GM23338 (cell line): ENCODE results near the gene MAGED2. TPM values are rescaled to one million over a fixed set of nuclear protein-coding genes. Genes with fewer than 3 reads are reported as not detected.

Experiments used
- ATAC-seq: fragments of 200-7000 bp; cut with Tn5 transposase; 3 replicates; pipeline ENCODE4 v1.9.1; 2020
- DNase-seq: peaks from one replicate; pipeline ENCODE4 v3.0.0-alpha.2; 2015; ENCODE audit warnings: low spot score
- H2AFZ ChIP-seq: fragments of 200-600 bp; sonication (generic); 2 replicates; pipeline ENCODE4 v1.8.0; 2016; ENCODE audit warnings: antibody characterized with exemption, mild to moderate bottlenecking, moderate library complexity
- H3F3A ChIP-seq: fragments of 200-600 bp; sonication (generic); replicated peaks from 2 replicates; pipeline ENCODE4 v1.8.0; 2017; ENCODE audit warnings: antibody characterized with exemption, mixed run types, low read depth
- H3K27ac ChIP-seq: fragments of 200-600 bp; sonication (generic); 2 replicates; pipeline ENCODE4 v1.6.1; 2016; ENCODE audit warnings: low read depth
- H3K27me3 ChIP-seq: fragments of 200-600 bp; sonication (generic); 2 replicates; pipeline ENCODE4 v1.8.0; 2016; ENCODE audit warnings: mild to moderate bottlenecking, mixed run types, moderate library complexity; ENCODE audit not compliant: insufficient read depth
- H3K36me3 ChIP-seq: fragments of 200-600 bp; sonication (generic); 2 replicates; pipeline ENCODE4 v1.8.0; 2016; ENCODE audit warnings: mild to moderate bottlenecking; ENCODE audit not compliant: insufficient read depth
- H3K4me1 ChIP-seq: fragments of 200-600 bp; sonication (generic); 2 replicates; pipeline ENCODE4 v1.8.0; 2016; ENCODE audit warnings: mild to moderate bottlenecking, moderate library complexity; ENCODE audit not compliant: insufficient read depth
- H3K4me2 ChIP-seq: fragments of 200-600 bp; sonication (generic); 2 replicates; pipeline ENCODE4 v1.7.1; 2017; ENCODE audit warnings: mixed run types
- H3K4me3 ChIP-seq: fragments of 200-600 bp; sonication (generic); 2 replicates; pipeline ENCODE4 v1.6.1; 2016; ENCODE audit warnings: mixed run types
- H3K79me2 ChIP-seq: fragments of 200-600 bp; sonication (generic); replicated peaks from 2 replicates; pipeline ENCODE4 v1.8.0; 2017; ENCODE audit warnings: mild to moderate bottlenecking; ENCODE audit not compliant: insufficient read depth
- H3K9me2 ChIP-seq: fragments of 200-600 bp; sonication (generic); 2 replicates; pipeline ENCODE4 v1.8.0; 2017; ENCODE audit not compliant: insufficient read depth
- H4K20me1 ChIP-seq: fragments of 200-600 bp; sonication (generic); replicated peaks from 2 replicates; pipeline ENCODE4 v1.8.0; 2017; ENCODE audit warnings: mild to moderate bottlenecking; ENCODE audit not compliant: insufficient read depth
- H3K27ac Mint-ChIP-seq: 2 replicates; pipeline ENCODE4 v1.8.0; 2020; ENCODE audit warnings: inconsistent platforms, mild to moderate bottlenecking, moderate library complexity, mixed read lengths
- H3K27me3 Mint-ChIP-seq: 3 replicates; pipeline ENCODE4 v1.8.0; 2022; ENCODE audit warnings: low read depth, mild to moderate bottlenecking, moderate library complexity, mixed read lengths, inconsistent platforms; ENCODE audit not compliant: insufficient read depth, poor library complexity
- H3K36me3 Mint-ChIP-seq: 3 replicates; pipeline ENCODE4 v1.8.0; 2021; ENCODE audit warnings: low read depth, mild to moderate bottlenecking, inconsistent platforms, moderate library complexity, mixed read lengths
- H3K4me1 Mint-ChIP-seq: 3 replicates; pipeline ENCODE4 v1.8.0; 2020; ENCODE audit warnings: mild to moderate bottlenecking, inconsistent platforms, mixed read lengths
- H3K4me3 Mint-ChIP-seq: 3 replicates; pipeline ENCODE4 v1.8.0; 2021; ENCODE audit warnings: moderate library complexity, mild to moderate bottlenecking, inconsistent platforms, mixed read lengths
- H3K9me3 Mint-ChIP-seq: 3 replicates; pipeline ENCODE4 v1.8.0; 2020; ENCODE audit warnings: moderate library complexity, mild to moderate bottlenecking, inconsistent platforms, mixed read lengths
- CREB1 ChIP-seq: fragments of 250-450 bp; sonication (Bioruptor Pico); IDR thresholded peaks from 2 replicates; pipeline ENCODE4 v1.5.0; 2020; ENCODE audit warnings: low read depth, mild to moderate bottlenecking, moderate library complexity
- EZH2 ChIP-seq: fragments of 200-600 bp; sonication (generic); IDR thresholded peaks from one replicate; pipeline ENCODE4 v1.8.0; 2017; ENCODE audit warnings: antibody characterized with exemption, mild to moderate bottlenecking, low read depth; ENCODE audit not compliant: unreplicated experiment
- EZH2phosphoT487 ChIP-seq: fragments of 200-600 bp; sonication (generic); IDR thresholded peaks from one replicate; pipeline ENCODE4 v1.8.1; 2018; ENCODE audit warnings: antibody characterized with exemption; ENCODE audit not compliant: unreplicated experiment
- JUNB ChIP-seq: IDR thresholded peaks from one replicate; pipeline ENCODE4 v1.6.1; 2016; ENCODE audit warnings: antibody characterized with exemption; ENCODE audit not compliant: unreplicated experiment
- NANOG ChIP-seq: IDR thresholded peaks from 2 replicates; pipeline ENCODE4 v1.6.1; 2016; ENCODE audit warnings: antibody characterized with exemption, borderline replicate concordance
- POLR2AphosphoS5 ChIP-seq: IDR thresholded peaks from 2 replicates; pipeline ENCODE4 v1.6.1; 2016; ENCODE audit warnings: antibody characterized with exemption, low read depth
- STAT1 ChIP-seq: IDR thresholded peaks from one replicate; pipeline ENCODE4 v1.6.1; 2016; ENCODE audit warnings: antibody characterized with exemption; ENCODE audit not compliant: unreplicated experiment
- ZNF114 ChIP-seq: fragments of 250-450 bp; sonication (Bioruptor Pico); IDR thresholded peaks from 2 replicates; pipeline ENCODE4 v1.5.0; 2020; ENCODE audit warnings: mild to moderate bottlenecking, moderate library complexity
- ZNF331 ChIP-seq: fragments of 250-450 bp; sonication (Bioruptor Pico); IDR thresholded peaks from 2 replicates; pipeline ENCODE4 v1.5.0; 2020; ENCODE audit warnings: low read depth, mild to moderate bottlenecking, moderate library complexity
- ZNF462 ChIP-seq: fragments of 250-450 bp; sonication (Bioruptor Pico); IDR thresholded peaks from 2 replicates; pipeline ENCODE4 v1.5.0; 2020; ENCODE audit warnings: mild to moderate bottlenecking, moderate library complexity
- polyA plus RNA-seq: library from polyadenylated mRNA; unstranded; fragments of >200 nt; fragmentation: Nextera tagmentation; extraction: Ambion mirVana; gene quantifications from 2 replicates; pipeline ENCODE4 v1.2.1, GENCODE V29; 2016
- total RNA-seq: library from RNA; depleted of rRNA; stranded (reverse); fragments of >200 nt; shearing (Covaris generic); gene quantifications from 2 replicates; pipeline ENCODE4 v1.2.3, GENCODE V29; 2014
- TF ChIP-seq, protein P1 (sequence below): IDR thresholded peaks from 2 replicates; pipeline ENCODE4 v1.6.1; 2016; ENCODE audit warnings: antibody characterized with exemption
- TF ChIP-seq, protein P2 (sequence below), 2 experiments: fragments of 200-600 bp in 1 of 2; sonication (generic) in 1 of 2; conservative IDR thresholded peaks; 2 replicates each; pipeline versions ENCODE4 v1.5.1 to v1.6.1; 2016 to 2017; ENCODE audit warnings: antibody characterized with exemption in 2 of 2, low read depth in 2 of 2, mild to moderate bottlenecking in 2 of 2, moderate library complexity in 1 of 2
- TF ChIP-seq, protein P3 (sequence below): IDR thresholded peaks from one replicate; pipeline ENCODE4 v1.6.1; 2018; ENCODE audit warnings: antibody characterized with exemption; ENCODE audit not compliant: unreplicated experiment

MAGED2 gene
- total and polyA plus RNA-seq, 2 experiments from 2014 or later = 96.7 to 203 TPM

- Histone ChIP-seq H3K4me2 (no peak overlapping the region), H3K9me2 (no peaks in the 10 kb centered on the region), H3F3A (no peaks in the 10 kb centered on the region), H3K27ac (no peak overlapping the region), H3K79me2 (no peaks in the 10 kb centered on the region), H3K27me3 (no peaks in the 10 kb centered on the region), H3K4me1 (no peaks in the 10 kb centered on the region), H2AFZ (no peak overlapping the region), H3K4me3 (no peak overlapping the region), H3K36me3 (peaks cover 3% of the 10 kb centered on the region; the same call in 1 of the 2 replicates), H4K20me1 (no peaks in the 10 kb centered on the region)
- no peak for DNase-seq
- H3K4me3 Mint-ChIP-seq = no peak overlapping the region
- no peak overlapping the region for H3K27ac Mint-ChIP-seq
- H3K4me1 Mint-ChIP-seq = no peaks in the 10 kb centered on the region; the same call in 2 of the 3 replicates
- TF ChIP-seq ZNF331 (CRISPR knock-in tag) (no peak), ZNF462 (no peak), CREB1 (no peak), JUNB (no peak), EZH2phosphoT487 (no peak), STAT1 (no peak), POLR2AphosphoS5 (no peak), NANOG (no peak), EZH2 (no peak), ZNF114 (CRISPR knock-in tag) (no peak)
- TF ChIP-seq, protein P1, sequence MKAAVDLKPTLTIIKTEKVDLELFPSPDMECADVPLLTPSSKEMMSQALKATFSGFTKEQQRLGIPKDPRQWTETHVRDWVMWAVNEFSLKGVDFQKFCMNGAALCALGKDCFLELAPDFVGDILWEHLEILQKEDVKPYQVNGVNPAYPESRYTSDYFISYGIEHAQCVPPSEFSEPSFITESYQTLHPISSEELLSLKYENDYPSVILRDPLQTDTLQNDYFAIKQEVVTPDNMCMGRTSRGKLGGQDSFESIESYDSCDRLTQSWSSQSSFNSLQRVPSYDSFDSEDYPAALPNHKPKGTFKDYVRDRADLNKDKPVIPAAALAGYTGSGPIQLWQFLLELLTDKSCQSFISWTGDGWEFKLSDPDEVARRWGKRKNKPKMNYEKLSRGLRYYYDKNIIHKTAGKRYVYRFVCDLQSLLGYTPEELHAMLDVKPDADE = no peak
- TF ChIP-seq, protein P2, sequence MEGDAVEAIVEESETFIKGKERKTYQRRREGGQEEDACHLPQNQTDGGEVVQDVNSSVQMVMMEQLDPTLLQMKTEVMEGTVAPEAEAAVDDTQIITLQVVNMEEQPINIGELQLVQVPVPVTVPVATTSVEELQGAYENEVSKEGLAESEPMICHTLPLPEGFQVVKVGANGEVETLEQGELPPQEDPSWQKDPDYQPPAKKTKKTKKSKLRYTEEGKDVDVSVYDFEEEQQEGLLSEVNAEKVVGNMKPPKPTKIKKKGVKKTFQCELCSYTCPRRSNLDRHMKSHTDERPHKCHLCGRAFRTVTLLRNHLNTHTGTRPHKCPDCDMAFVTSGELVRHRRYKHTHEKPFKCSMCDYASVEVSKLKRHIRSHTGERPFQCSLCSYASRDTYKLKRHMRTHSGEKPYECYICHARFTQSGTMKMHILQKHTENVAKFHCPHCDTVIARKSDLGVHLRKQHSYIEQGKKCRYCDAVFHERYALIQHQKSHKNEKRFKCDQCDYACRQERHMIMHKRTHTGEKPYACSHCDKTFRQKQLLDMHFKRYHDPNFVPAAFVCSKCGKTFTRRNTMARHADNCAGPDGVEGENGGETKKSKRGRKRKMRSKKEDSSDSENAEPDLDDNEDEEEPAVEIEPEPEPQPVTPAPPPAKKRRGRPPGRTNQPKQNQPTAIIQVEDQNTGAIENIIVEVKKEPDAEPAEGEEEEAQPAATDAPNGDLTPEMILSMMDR (conservative IDR thresholded peaks at IDR 0.05; ENCODE audit: low read depth in 2 of 2) = no peak
- TF ChIP-seq, protein P3, sequence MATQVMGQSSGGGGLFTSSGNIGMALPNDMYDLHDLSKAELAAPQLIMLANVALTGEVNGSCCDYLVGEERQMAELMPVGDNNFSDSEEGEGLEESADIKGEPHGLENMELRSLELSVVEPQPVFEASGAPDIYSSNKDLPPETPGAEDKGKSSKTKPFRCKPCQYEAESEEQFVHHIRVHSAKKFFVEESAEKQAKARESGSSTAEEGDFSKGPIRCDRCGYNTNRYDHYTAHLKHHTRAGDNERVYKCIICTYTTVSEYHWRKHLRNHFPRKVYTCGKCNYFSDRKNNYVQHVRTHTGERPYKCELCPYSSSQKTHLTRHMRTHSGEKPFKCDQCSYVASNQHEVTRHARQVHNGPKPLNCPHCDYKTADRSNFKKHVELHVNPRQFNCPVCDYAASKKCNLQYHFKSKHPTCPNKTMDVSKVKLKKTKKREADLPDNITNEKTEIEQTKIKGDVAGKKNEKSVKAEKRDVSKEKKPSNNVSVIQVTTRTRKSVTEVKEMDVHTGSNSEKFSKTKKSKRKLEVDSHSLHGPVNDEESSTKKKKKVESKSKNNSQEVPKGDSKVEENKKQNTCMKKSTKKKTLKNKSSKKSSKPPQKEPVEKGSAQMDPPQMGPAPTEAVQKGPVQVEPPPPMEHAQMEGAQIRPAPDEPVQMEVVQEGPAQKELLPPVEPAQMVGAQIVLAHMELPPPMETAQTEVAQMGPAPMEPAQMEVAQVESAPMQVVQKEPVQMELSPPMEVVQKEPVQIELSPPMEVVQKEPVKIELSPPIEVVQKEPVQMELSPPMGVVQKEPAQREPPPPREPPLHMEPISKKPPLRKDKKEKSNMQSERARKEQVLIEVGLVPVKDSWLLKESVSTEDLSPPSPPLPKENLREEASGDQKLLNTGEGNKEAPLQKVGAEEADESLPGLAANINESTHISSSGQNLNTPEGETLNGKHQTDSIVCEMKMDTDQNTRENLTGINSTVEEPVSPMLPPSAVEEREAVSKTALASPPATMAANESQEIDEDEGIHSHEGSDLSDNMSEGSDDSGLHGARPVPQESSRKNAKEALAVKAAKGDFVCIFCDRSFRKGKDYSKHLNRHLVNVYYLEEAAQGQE = no peak
- peaks cover 6% of the 10 kb centered on the region for H3K27me3 Mint-ChIP-seq
- H3K36me3 Mint-ChIP-seq = peaks cover 33% of the 10 kb centered on the region
- H3K9me3 Mint-ChIP-seq = no peaks in the 10 kb centered on the region; the same call in 2 of the 3 replicates
- peak; percentile 34; the same call in 1 of the 3 replicates for ATAC-seq
These were observed 10.7 kb downstream of the MAGED2 start for GRCh38 chrX:54818221-54818620.
